SK-N-MC (cell line): Measurements from ENCODE around the gene NMRAL1.

ENCODE experiments used
- DNase-seq: peaks from one replicate; pipeline ENCODE4 v3.0.0-alpha.2; 2011; ENCODE audit warnings: low read depth, low spot score
- H3K27ac ChIP-seq: fragments of 200-600 bp; sonication (generic); 2 replicates; pipeline ENCODE4 v1.5.1; 2016; ENCODE audit warnings: mixed run types
- H3K36me3 ChIP-seq: fragments of 200-600 bp; sonication (generic); 2 replicates; pipeline ENCODE4 v1.6.1; 2017; ENCODE audit warnings: antibody characterized with exemption, low read length, mixed read lengths; ENCODE audit not compliant: insufficient read depth
- H3K4me3 ChIP-seq: fragments of 200-600 bp; sonication (generic); 2 replicates; pipeline ENCODE4 v1.5.1; 2016
- H3K9ac ChIP-seq: fragments of 200-600 bp; sonication (generic); 2 replicates; pipeline ENCODE4 v1.8.0; 2017; ENCODE audit warnings: mixed run types, mixed read lengths; ENCODE audit not compliant: insufficient read length
- H3K9me3 ChIP-seq: fragments of 200-600 bp; sonication (generic); 2 replicates; pipeline ENCODE4 v1.6.1; 2017; ENCODE audit warnings: low read depth, mild to moderate bottlenecking, antibody characterized with exemption, low read length, moderate library complexity, mixed read lengths
- EZH2 ChIP-seq: fragments of 200-600 bp; sonication (generic); IDR thresholded peaks from one replicate; pipeline ENCODE4 v1.6.1; 2017; ENCODE audit warnings: antibody characterized with exemption
- FOXP2 ChIP-seq: optimal IDR thresholded peaks from 2 replicates; pipeline ENCODE3; 2011; ENCODE audit warnings: mild to moderate bottlenecking, moderate library complexity; ENCODE audit not compliant: insufficient read depth; ENCODE audit errors: extremely low read length, control extremely low read depth
- POLR2AphosphoS5 ChIP-seq: IDR thresholded peaks from 2 replicates; pipeline ENCODE4 v1.6.1; 2012; ENCODE audit warnings: mild to moderate bottlenecking, low read depth, low read length, borderline replicate concordance

NMRAL1 gene

DNA sequence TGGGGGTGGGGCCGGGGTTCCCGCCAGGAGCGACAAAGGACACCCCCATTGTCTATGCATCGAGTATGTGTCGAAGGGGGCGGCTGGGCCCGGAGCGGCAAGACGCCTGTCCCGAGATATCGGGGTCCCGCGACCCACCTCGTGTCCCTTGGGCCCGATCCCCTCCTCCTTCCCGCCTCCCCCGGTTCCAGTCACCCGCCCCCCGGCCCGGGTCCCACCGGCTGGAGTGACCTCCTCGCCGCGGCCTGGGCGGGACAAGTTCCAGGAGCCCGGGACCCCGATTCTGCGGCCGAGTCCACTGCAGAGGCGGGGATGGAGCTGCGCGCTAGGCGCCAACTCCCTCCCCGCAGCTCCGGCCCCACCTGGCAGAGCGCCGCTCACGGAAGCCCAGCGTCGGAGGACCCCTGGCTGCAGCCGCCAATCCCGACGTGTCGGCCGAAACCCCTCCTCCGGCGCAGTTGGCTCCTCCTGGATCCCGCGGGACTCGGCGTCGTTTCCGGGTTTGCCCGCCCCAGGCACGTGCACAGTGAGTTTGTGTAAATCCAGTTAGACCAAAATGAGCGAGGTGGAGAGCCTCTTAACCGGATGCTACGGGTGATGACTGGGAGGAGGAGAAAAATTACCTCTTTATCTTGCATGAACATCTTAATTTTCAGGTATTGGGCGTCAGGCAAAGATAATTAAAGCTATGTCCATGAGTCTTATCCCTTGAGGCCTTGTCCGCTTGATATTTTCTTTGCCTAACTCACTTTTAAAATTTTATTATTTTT, at the start of gene NMRAL1:
Gene NMRAL1, minus strand, starts transcription at position 434 of the 770 bp plus-strand sequence. CDS start 493 bp downstream, outside the sequence.
- Histone ChIP-seq H3K27ac (peak within 1 kb of the TSS; percentile 85), H3K9me3 (no peaks in the 10 kb centered on the region), H3K9ac (peak within 1 kb of the TSS; percentile 84), H3K36me3 (no peaks in the 10 kb centered on the region), H3K4me3 (peak within 1 kb of the TSS; percentile 77)
- TF ChIP-seq EZH2 (no peak), POLR2AphosphoS5 (peak; percentile 26; the same call in 1 of the 2 replicates)
- DNase-seq = peak; percentile 52

DNA sequence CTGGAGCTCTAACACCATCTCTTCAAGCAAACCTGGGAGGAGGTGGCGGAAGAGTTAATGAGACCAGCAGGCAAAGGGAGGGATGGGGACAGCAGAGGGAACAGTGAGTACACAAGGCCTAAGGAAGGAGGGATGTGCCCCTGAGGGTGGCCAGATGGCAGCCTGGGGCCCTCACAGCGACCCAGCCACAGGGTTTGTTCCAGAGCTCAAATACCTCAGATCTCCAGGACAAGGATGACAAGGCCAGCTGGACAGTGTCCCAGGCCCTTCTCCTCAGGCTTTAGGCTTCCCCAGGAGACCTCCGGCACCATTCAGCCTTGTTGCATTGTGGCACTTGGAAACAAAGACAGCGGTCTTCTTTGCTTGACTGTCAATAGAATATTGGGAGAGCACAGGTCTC, 49.3 kb upstream of the NMRAL1 start:
- Histone ChIP-seq H3K4me3 (no peak overlapping the region), H3K36me3 (no peaks in the 10 kb centered on the region), H3K9ac (no peak overlapping the region), H3K9me3 (no peaks in the 10 kb centered on the region), H3K27ac (no peak overlapping the region)
- TF ChIP-seq POLR2AphosphoS5 (no peak), EZH2 (no peak), FOXP2 (no peak)
- no peak for DNase-seq

DNA sequence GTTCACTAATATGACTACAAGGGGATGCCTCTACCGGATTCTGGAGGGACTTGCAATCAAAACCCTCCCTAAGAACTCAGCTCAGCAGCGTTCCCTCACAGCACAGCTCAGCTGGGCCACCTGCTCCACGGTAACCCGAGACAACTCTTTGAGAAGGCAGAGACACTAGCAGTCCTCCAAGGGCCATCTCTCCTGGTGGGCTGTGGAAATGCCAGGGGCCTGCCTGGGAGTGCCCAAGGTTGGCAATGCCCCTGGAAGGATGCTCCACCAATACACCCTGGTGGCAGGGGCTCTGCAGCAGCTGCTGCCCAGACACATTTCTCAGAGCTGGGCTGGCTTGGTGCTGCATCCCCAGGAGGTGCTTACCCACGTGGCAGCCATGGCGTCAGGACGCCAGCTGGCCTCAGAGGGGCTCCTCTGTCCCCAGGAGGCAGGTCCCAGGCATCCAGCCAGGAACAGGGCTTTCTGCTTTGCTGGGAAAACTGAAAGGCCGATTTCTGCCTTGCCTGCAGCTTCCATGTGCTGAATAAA, 47.7 kb upstream of the NMRAL1 start:
- 0 out of 2 replicates have a peak overlapping the region, but pooled peaks have one; percentile 13 for H3K27ac ChIP-seq
- no peak for TF ChIP-seq FOXP2
- no peak for TF ChIP-seq EZH2
- no peak for TF ChIP-seq POLR2AphosphoS5
- no peak overlapping the region for H3K9ac ChIP-seq
- no peaks in the 10 kb centered on the region for H3K36me3 ChIP-seq
- no peak for DNase-seq
- H3K4me3 ChIP-seq = no peak overlapping the region
- H3K9me3 ChIP-seq = no peaks in the 10 kb centered on the region

DNA sequence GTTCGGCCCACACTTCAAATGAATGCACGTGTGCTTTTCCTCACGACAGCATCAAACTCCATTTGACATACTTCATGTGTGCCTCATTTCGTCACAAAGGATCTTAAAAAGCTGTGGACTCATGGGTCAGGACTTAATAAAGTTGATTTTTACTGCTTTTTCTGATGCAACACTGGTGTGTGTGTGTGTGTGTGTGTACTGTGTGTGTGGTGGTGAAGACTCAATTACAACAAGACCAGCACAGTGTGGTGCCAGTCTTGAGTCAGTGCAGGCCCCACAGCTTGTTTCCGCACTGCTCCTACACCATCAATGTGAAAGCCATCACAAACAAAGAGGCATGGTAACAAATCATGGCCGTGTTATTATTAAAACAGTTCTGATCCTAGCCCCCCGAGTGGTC, 46.5 kb upstream of the NMRAL1 start:
- H3K36me3 ChIP-seq = no peaks in the 10 kb centered on the region
- no peak for DNase-seq
- TF ChIP-seq FOXP2 (no peak), EZH2 (no peak), POLR2AphosphoS5 (no peak)
- H3K27ac ChIP-seq = peak overlapping the region; percentile 48
- H3K9me3 ChIP-seq = no peaks in the 10 kb centered on the region
- no peak overlapping the region for H3K9ac ChIP-seq
- H3K4me3 ChIP-seq = no peak overlapping the region

GRCh38 chr16:4519274-4520058, 45.0 kb upstream of the NMRAL1 start:
- Histone ChIP-seq H3K9ac (no peak overlapping the region), H3K9me3 (no peaks in the 10 kb centered on the region), H3K27ac (no peak overlapping the region), H3K36me3 (no peaks in the 10 kb centered on the region), H3K4me3 (no peak overlapping the region)
- no peak for TF ChIP-seq POLR2AphosphoS5
- no peak for TF ChIP-seq EZH2
- TF ChIP-seq FOXP2 = no peak
- DNase-seq = no peak

DNA sequence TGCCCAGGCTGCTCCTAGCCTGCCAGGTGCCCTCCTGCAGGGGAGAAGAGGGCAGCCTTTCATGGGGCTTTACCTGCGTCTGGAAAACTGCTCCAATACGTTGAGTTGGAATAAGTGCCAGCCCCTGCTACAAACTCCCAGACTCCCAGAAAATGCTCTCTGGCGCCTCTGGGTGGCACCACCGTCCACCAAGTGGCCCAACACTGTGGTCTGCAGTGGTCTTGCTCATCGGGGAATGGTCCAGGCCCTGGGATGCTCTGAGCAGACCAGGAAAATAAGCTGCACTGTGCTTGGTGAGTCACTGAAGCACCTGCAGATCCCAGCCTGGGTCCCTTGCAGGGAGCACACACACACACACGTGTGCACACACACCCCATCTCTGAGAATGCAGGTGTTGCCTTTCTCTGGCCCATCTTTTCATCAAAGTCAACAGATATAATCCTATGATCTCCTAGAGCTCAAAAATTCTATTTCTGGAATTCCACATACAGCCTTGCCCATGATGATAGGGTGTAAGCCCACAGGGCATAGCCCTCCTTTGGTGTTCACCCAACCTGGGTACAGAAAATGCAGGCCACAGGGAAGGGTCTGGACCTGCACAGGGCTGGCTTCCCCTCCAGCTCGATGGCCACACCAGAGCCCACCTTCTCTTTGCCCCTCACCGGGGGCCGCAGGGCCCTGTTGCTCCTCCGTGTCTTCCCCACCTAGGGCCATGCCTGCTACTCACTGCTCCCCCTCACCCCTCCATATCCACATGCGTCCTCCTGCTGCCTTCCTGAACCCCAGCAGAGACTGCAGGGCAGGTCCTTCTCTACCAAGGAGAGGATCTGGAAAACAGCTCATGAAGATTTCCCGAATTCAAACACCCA, 43.6 kb upstream of the NMRAL1 start:
- H3K4me3 ChIP-seq = no peak overlapping the region
- no peak overlapping the region for H3K27ac ChIP-seq
- no peak overlapping the region for H3K9ac ChIP-seq
- H3K36me3 ChIP-seq = no peaks in the 10 kb centered on the region; the same call in 1 of the 2 replicates
- DNase-seq = no peak
- no peak for TF ChIP-seq FOXP2
- no peaks in the 10 kb centered on the region for H3K9me3 ChIP-seq

DNA sequence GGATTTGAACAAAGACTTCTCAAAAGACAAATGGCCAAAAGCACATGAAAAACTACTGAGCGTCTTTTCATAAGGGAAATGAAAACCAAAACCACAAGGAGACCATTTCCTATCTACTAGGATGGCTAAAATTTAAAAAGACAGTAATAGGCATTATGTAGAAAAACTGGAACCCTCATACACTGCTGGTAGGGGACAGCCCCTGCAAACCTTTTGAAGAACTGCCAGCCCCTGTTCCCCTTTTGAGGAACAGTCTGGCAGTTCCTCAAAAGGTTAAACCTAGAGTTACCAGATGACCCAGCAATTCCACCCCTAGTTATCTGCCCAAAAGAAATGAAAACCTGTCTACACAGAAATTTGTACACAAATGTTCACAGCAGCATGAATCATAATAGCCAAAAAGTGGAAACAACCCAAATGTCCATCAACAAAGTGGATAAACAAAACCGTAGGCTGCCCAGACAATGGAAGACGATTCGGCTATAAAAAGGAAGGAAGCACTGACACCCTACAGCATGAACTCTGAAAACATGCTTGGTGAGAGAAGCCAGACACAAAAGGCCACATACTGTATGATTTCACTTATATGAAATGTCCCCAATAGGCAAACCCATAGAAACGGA, 41.3 kb upstream of the NMRAL1 start:
- TF ChIP-seq EZH2 (no peak), FOXP2 (no peak), POLR2AphosphoS5 (no peak)
- H3K9me3 ChIP-seq = no peaks in the 10 kb centered on the region
- DNase-seq = no peak
- no peak overlapping the region for H3K4me3 ChIP-seq
- no peak overlapping the region for H3K9ac ChIP-seq
- H3K27ac ChIP-seq = no peak overlapping the region
- peaks cover 13% of the 10 kb centered on the region; the same call in 1 of the 2 replicates for H3K36me3 ChIP-seq
